Subcutaneous abdominal adipose tissue (tissue), 5 donors: Measurements from ENCODE around the gene FNDC8.
"Not testable (repeated sequence)": the region's sequence is repeated elsewhere in the genome, so short reads cannot be mapped to it uniquely, and the experiment has no call there.

ENCODE experiments used
- H3K27ac ChIP-seq: one replicate; pipeline ENCODE4 v1.7.0; 2013; ENCODE audit warnings: low read depth, mild to moderate bottlenecking, inconsistent platforms, low read length, moderate library complexity
- H3K27me3 ChIP-seq, 5 donors: one replicate each; pipeline ENCODE4 v1.7.0; 2013; ENCODE audit warnings: low read length in 5 of 5, inconsistent platforms in 1 of 5; ENCODE audit not compliant: control insufficient read depth in 5 of 5, insufficient read depth in 4 of 5
- H3K36me3 ChIP-seq, 5 donors: one replicate each; pipeline ENCODE4 v1.7.0; 2013; ENCODE audit warnings: low read length in 5 of 5; ENCODE audit not compliant: control insufficient read depth in 5 of 5, insufficient read depth in 5 of 5
- H3K4me1 ChIP-seq, 5 donors: one replicate each; pipeline ENCODE4 v1.7.0; 2013; ENCODE audit warnings: low read length in 5 of 5, mild to moderate bottlenecking in 3 of 5, moderate library complexity in 1 of 5; ENCODE audit not compliant: control insufficient read depth in 5 of 5, insufficient read depth in 5 of 5
- H3K4me3 ChIP-seq, 5 donors: one replicate each; pipeline ENCODE4 v1.7.0; 2013; ENCODE audit warnings: low read length in 5 of 5, low read depth in 1 of 5
- H3K9ac ChIP-seq, 5 donors: one replicate each; pipeline ENCODE4 v1.7.0; 2013; ENCODE audit warnings: low read length in 5 of 5, mild to moderate bottlenecking in 4 of 5, moderate library complexity in 3 of 5
- H3K9me3 ChIP-seq, 5 donors: one replicate each; pipeline ENCODE4 v1.7.0; 2013; ENCODE audit warnings: low read length in 5 of 5; ENCODE audit not compliant: control insufficient read depth in 5 of 5
- donor health status: healthy.
- donor health status: healthy.
- donor health status: healthy.
- donor health status: healthy.
- donor health status: healthy.

The FNDC8 gene

GRCh38 chr17:35179379-35179778 is 58.0 kb downstream of the FNDC8 start:
- not testable (repeated sequence) for H3K4me3 ChIP-seq, H3K36me3 ChIP-seq, H3K27me3 ChIP-seq, H3K4me1 ChIP-seq, H3K9ac ChIP-seq, H3K27ac ChIP-seq, H3K9me3 ChIP-seq
